Ovary (tissue), 9 donors: Measurements from ENCODE around the gene FOXL3. TPM values are rescaled to one million over a fixed set of nuclear protein-coding genes. Genes with fewer than 3 reads are reported as not detected.

ENCODE experiments used
- DNase-seq, 5 donors: peaks; one replicate each; pipeline ENCODE4 v3.0.0-alpha.2; 2019 to 2020
- H3K27ac ChIP-seq, 2 donors: fragments of 200-600 bp; one replicate each; pipeline versions ENCODE4 v1.5.1 to v1.8.0; 2019 to 2022
- H3K27me3 ChIP-seq: fragments of 200-600 bp; one replicate; pipeline ENCODE4 v1.8.0; 2022
- H3K36me3 ChIP-seq: fragments of 200-600 bp; sonication (generic); one replicate; pipeline ENCODE4 v1.5.1; 2019
- H3K4me1 ChIP-seq: one replicate; pipeline ENCODE4 v1.8.1; 2013; ENCODE audit warnings: mild to moderate bottlenecking, moderate library complexity; ENCODE audit not compliant: insufficient read depth
- H3K4me3 ChIP-seq: fragments of 200-600 bp; sonication (generic); one replicate; pipeline ENCODE4 v1.5.1; 2017
- H3K9me3 ChIP-seq, 2 donors: fragments of 200-600 bp in 1 of 2; sonication (generic) in 1 of 2; one replicate each; pipeline versions ENCODE4 v1.5.1 to v1.8.1; 2013 to 2019; ENCODE audit warnings: mild to moderate bottlenecking in 1 of 2, moderate library complexity in 1 of 2
- EP300 ChIP-seq: sonication (generic); formaldehyde crosslinking; IDR thresholded peaks from one replicate; pipeline ENCODE4 v1.6.1; 2017; ENCODE audit warnings: antibody characterized with exemption
- POLR2A ChIP-seq: fragments of 450-650 bp; IDR thresholded peaks from one replicate; pipeline ENCODE4 v1.6.1; 2017; ENCODE audit warnings: antibody characterized with exemption, mild to moderate bottlenecking, moderate library complexity
- WGBS, 3 donors: extraction: QIAGEN DNeasy Blood & Tissue Kit in 1 of 3; methylation state at CpG; one replicate each; pipeline versions ENCODE4 v1.1.5 to v1.1.7; 2013 to 2017; 5-methylcytosine and 5-hydroxymethylcytosine counted together
- intact Hi-C, 4 donors: fragments of 100-400 bp; cut with DNase I; formaldehyde crosslinking; loops; one replicate each; pipeline versions ENCODE4 v1.11.0 to v1.15.1; 2022 to 2023
- polyA plus RNA-seq, 2 donors: library from polyadenylated mRNA; stranded (reverse); fragments of 200-250 nt in 1 of 2; fragments of 350-450 nt in 1 of 2; fragmentation: Illumina TruSeq in 1 of 2; extraction: RNeasy Lipid Tissue Mini Kit (QIAGEN cat#74804) in 1 of 2; gene quantifications; one replicate each; pipeline ENCODE4 v1.2.3, GENCODE V29; 2013 to 2014
- total RNA-seq, 7 donors: library from RNA; depleted of rRNA in 2 of 7; stranded (reverse); fragments of >200 nt in 2 of 7; fragmentation: NEBNext Ultra II Directional in 3 of 7; extraction: Animal tissue kit (Norgen Biotek cat#: 25700) in 3 of 7; gene quantifications; one replicate each; pipeline versions ENCODE4 v1.1.0 to v1.2.4, GENCODE V29; 2016 to 2023
- TF ChIP-seq, protein P1 (sequence below), 3 donors: fragments of 450-650 bp in 2 of 3; fragments of 200-600 bp in 1 of 3; IDR thresholded peaks; one replicate each; pipeline versions ENCODE4 v1.5.1 to v1.8.0; 2016 to 2022; ENCODE audit warnings: antibody characterized with exemption in 3 of 3, mild to moderate bottlenecking in 1 of 3
- donor health status: DM: no; HTN: no; CAD: no; lungs with moderate emphysema.
- donor health status: DM: no; HTN: no; CAD: no.
- donor health status: Bipolar disorder and iron deficiency.
- donor health status: DM: yes; HTN: yes; CAD: no.
- donor health status: DM: no; HTN: no; CAD: no.
- donor health status: DM: yes; HTN: yes; CAD: no.

Gene FOXL3
- total and polyA plus RNA-seq, 9 donors: not detected

DNA sequence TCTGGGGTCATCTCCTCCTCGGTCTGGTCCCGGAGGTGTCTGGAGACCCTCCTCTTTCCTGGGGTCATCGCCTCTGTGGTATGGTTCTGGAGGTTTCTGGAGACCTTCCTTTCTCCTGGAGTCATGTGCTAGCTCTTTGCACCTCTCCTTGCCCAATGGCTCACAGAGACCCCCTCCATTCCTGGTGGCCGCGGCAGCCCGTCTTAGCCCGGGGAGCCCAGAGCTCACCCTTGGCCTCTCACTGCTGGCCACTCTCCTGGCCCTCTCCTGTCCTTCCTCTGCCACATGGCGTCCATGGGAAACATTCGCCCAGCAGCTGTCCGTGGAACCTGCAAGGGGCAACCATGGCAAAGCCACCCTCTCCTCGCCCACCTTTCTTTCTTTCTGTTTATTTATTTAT, 20.2 kb upstream of the FOXL3 start:
- TF ChIP-seq POLR2A (no peak), EP300 (no peak)
- TF ChIP-seq, protein P1, sequence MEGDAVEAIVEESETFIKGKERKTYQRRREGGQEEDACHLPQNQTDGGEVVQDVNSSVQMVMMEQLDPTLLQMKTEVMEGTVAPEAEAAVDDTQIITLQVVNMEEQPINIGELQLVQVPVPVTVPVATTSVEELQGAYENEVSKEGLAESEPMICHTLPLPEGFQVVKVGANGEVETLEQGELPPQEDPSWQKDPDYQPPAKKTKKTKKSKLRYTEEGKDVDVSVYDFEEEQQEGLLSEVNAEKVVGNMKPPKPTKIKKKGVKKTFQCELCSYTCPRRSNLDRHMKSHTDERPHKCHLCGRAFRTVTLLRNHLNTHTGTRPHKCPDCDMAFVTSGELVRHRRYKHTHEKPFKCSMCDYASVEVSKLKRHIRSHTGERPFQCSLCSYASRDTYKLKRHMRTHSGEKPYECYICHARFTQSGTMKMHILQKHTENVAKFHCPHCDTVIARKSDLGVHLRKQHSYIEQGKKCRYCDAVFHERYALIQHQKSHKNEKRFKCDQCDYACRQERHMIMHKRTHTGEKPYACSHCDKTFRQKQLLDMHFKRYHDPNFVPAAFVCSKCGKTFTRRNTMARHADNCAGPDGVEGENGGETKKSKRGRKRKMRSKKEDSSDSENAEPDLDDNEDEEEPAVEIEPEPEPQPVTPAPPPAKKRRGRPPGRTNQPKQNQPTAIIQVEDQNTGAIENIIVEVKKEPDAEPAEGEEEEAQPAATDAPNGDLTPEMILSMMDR (IDR thresholded peaks at IDR 0.05): no peak
- Histone ChIP-seq H3K9me3 (no peaks in the 10 kb centered on the region), H3K27me3 (no peaks in the 10 kb centered on the region), H3K27ac (no peak overlapping the region), H3K4me3 (no peak overlapping the region), H3K4me1 (no peaks in the 10 kb centered on the region), H3K36me3 (no peaks in the 10 kb centered on the region)
- DNase-seq: no peak
- 86 to 92% (median 87%) methylated on average over 11 of the region's 11 CpGs for WGBS, 3 donors
- intact Hi-C loops: loop anchor here in 1 of 4 donors (5.0 kb wide), 1 partner anchor 1353 kb away; no protein-coding TSS in a partner anchor

DNA sequence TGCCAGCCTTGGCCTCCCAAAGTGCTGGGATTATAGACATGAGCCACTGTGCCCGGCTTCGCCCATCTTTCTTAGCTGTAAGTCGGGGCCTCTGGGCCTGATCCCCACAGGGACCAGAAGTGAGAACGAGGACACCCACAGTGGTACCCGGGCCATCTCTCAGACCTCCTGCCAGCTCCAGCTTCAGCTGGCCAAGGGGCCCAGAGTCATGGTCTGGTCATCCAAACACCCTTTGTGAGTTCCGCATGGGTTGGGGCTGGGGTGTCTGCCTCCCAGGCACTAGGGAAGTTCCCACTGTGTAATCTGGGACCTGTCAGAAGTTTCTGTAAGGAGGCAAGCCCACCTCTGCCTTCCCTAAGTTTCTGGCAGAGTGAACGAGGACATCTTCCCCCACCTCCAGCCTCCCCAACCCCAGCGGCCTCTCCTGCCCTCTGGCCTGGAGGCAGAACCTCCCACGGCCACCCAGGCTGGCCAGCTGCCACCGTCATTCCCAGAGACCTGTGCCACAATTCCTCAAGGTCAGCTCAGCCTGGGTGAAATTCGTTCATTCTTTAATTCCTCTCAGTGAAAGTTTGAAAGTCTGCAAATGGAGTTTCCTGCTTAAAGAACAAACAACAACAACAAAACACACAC, 19.5 kb upstream of the FOXL3 start:
- TF ChIP-seq EP300 (no peak), POLR2A (no peak)
- TF ChIP-seq, protein P1 (IDR thresholded peaks at IDR 0.05): no peak
- Histone ChIP-seq H3K4me1 (no peaks in the 10 kb centered on the region), H3K27ac (no peak overlapping the region), H3K9me3 (no peaks in the 10 kb centered on the region), H3K36me3 (no peaks in the 10 kb centered on the region), H3K4me3 (no peak overlapping the region), H3K27me3 (no peaks in the 10 kb centered on the region)
- DNase-seq: no peak
- intact Hi-C loops: loop anchor here in 1 of 4 donors (5.0 kb wide), 1 partner anchor 1352 kb away; no protein-coding TSS in a partner anchor
- 48 to 58% (median 56%) methylated on average over 11 of the region's 11 CpGs for WGBS, 3 donors

DNA sequence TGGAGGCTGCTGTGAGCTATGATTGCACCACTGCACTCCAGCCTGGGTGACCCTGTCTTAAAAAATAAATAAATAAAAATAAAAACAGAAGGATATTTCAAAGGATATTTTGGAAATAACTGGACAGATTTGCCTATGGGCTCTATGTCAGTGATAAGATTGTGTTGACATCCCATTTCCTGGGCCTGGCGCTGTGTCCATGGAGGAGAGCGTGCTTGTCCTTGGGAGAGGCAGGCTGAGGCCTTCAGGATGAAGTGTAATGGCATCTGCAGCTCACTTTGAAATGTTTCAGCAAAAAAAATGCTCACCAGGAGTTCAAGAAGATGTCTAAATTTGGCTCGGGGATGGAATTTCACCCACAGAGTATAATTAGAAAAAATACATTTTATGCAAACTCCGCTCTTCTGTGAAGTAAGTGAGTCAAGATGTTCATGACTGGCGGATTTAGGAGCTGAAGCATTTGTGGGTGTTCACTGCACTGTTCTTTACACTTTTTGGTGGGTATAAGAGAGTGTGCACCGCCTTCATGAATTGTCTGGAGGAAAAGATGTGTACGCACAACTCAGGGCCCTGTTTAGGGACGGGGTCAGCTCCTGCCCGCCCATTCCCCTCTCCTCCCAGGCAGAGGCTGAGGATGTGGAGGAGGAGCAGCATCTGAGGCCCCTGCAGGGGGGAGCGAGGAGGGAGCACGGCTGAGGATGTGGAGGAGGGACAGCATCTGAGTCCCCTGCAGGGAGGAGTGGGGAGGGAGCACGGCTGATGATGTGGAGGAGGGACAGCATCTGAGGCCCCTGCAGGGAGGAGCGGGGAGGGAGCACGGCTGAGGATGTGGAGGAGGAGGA, 18.5 kb upstream of the FOXL3 start:
- Histone ChIP-seq H3K4me3 (no peak overlapping the region), H3K27ac (no peak overlapping the region), H3K36me3 (no peaks in the 10 kb centered on the region), H3K4me1 (no peaks in the 10 kb centered on the region), H3K27me3 (no peaks in the 10 kb centered on the region), H3K9me3 (no peaks in the 10 kb centered on the region)
- no peak for DNase-seq
- 53 to 57% (median 57%) methylated on average over 14 of the region's 14 CpGs for WGBS, 3 donors
- TF ChIP-seq POLR2A (no peak), EP300 (no peak)
- TF ChIP-seq, protein P1 (IDR thresholded peaks at IDR 0.05): no peak
- intact Hi-C loops: loop anchor here in 1 of 4 donors (5.0 kb wide), 1 partner anchor 1351 kb away; no protein-coding TSS in a partner anchor

DNA sequence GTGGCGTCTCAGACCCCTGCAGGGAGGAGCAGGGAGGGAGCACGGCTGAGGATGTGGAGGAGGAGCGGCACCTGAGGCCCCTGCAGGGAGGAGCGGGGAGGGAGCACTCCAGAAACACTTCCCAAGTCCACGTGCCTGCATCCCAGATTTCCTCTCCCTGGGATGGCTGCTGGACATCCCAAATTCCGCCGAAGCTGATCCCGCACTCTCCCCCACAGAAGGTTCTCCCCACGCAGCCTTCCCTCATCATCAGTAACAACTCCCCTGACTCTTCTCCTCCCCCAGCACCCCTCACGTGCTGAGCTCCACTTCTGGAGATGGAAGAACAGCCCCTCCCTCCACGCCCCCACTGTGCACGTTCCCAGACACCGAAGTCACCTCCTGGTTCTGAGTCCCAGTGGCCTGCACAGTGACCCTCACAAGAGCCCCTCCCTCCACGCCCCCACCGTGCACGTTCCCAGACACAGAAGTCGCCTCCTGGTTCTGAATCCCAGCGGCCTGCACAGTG, 17.8 kb upstream of the FOXL3 start:
- 75% methylated on average over 18 of the region's 18 CpGs for WGBS, 3 donors
- Histone ChIP-seq H3K9me3 (no peaks in the 10 kb centered on the region), H3K4me1 (no peaks in the 10 kb centered on the region), H3K27ac (no peak overlapping the region), H3K27me3 (no peaks in the 10 kb centered on the region), H3K36me3 (no peaks in the 10 kb centered on the region), H3K4me3 (no peak overlapping the region)
- TF ChIP-seq EP300 (no peak), POLR2A (no peak)
- TF ChIP-seq, protein P1 (IDR thresholded peaks at IDR 0.05): no peak
- intact Hi-C loops: loop anchor here in 1 of 4 donors (5.0 kb wide), 1 partner anchor 1350 kb away; no protein-coding TSS in a partner anchor
- no peak for DNase-seq
